GM21717 (cell line): ENCODE measurements around the gene DHX35.

ENCODE experiments used
- ATAC-seq: cut with Tn5 transposase; IDR thresholded peaks from one replicate; pipeline ENCODE4 v1.9.1; 2021; ENCODE audit warnings: mild to moderate bottlenecking, moderate library complexity; ENCODE audit not compliant: unreplicated experiment

The DHX35 gene

GRCh38 chr20:39052676-39053075, 90.5 kb downstream of the DHX35 start:
- ATAC-seq, result no peak

GRCh38 chr20:39057143-39057542, 95.0 kb downstream of the DHX35 start:
- ATAC-seq, result no peak

- ATAC-seq, result no peak
These were observed 95.8 kb downstream of the DHX35 start for GRCh38 chr20:39057911-39058310.

GRCh38 chr20:39059036-39059435, 96.9 kb downstream of the DHX35 start:
- no peak for ATAC-seq

DNA sequence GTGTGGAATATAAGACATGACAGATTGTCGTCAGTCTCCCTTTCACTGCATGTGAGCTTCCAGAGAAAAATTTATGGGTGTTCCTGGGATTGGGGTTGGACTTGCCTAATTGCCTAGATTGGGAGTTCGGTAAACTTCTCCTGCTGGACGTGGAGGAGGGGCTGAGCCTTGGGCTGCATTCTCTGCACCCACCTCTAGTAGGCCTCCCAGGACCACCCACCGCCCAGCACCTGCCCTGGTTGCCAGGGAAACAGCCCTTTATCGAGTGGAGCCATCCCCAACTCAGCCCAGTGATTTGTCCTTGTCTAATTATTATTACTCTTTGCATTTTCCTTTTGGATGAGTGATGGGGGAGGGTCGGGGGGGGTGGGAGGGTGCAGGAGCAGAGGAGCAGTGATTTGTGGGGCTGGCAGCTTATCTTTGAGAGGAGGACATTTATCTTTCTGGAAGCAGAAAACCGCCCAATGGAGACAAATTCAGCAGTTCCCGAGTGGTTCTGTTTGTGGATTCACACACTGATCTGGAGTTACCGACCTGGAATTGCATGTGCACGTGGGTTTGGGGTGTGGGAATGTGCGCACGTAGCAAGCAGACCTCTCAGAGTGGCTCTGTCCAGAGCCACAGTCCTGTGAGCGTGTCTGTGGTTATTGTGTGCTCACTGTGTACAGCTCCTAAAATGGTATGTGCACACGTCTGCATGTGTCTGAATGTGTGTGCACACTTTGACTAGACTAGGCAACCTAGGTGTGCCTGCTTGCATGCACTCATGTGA, 104.5 kb downstream of the DHX35 start:
- ATAC-seq, result no peak

DNA sequence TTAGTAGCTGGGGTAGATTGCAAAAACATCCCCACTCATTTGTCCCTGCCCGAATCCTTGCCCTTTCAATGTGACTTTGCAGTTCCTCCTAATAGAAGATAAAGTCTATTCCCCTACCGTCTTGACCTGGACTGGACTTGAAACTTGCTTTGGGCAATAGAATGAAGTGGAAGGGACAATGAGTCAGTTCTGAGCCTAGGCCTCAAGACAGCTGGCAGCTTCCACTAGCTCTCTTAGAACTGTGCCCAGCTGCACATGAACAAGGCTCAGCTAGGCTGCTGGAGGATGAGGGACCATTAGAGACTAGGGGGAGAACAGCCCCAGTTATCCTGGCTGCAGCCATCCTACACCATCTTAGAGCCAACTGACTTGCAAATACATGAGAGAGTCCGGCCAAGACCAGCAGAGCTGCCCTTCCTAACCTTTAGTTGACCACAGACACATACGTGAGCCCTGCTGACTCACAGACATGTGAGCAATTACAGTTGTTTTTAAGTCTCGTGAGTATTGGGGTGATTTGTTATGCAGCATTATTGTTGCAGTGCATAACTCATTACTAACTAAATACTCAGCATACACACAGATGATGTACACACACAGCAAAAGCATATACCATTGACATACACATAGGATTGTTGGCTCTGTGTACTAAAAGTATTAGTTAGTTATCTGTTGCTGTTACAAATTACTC, 105.5 kb downstream of the DHX35 start:
- no peak for ATAC-seq

GRCh38 chr20:39069976-39070375, 107.8 kb downstream of the DHX35 start:
- no peak for ATAC-seq

GRCh38 chr20:39070484-39071231, 108.5 kb downstream of the DHX35 start:
- no peak for ATAC-seq

DNA sequence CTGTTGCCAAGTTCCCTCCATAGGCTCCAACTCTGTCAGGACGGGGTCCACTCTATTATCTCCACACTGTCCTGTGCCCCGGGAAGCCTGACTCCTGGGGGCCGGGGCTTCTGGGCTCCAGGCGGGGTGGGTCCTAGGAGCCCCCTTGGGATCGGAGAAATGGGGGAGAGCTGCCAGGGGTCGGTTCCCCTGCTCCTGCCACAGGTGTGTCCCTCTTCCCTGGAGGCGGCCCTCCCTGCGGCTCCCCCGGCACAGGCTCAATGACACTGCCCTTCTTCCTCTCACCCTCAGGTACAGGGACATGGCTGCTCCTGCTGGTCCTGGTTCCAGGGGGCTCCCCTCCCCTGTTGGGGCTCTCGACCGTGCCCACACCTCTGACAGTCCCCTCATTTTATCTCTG, 110.0 kb downstream of the DHX35 start:
- no peak for ATAC-seq

GRCh38 chr20:39072653-39073052, 110.5 kb downstream of the DHX35 start:
- no peak for ATAC-seq

GRCh38 chr20:39075731-39076130, 113.6 kb downstream of the DHX35 start:
- ATAC-seq, result no peak

DNA sequence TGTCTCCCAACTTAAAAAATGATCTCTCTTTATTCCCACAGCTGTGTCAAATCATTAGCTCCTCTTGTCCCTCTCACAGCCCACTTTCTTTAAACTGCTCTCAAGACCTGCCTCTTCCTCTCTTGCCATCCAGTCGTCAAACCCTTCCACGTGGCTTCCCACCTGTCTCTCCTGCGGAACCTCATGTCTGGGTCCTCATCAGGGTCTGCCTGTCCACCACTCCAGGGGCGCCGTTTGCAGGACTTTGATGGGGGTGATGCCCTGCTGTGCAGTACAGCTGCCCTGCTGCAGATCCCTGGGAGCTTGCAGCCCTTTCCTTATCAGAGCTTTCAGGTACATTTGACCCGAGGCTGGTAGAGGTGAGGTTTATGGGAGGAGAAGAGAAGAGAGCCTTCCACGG, 114.8 kb downstream of the DHX35 start:
- no peak for ATAC-seq

DNA sequence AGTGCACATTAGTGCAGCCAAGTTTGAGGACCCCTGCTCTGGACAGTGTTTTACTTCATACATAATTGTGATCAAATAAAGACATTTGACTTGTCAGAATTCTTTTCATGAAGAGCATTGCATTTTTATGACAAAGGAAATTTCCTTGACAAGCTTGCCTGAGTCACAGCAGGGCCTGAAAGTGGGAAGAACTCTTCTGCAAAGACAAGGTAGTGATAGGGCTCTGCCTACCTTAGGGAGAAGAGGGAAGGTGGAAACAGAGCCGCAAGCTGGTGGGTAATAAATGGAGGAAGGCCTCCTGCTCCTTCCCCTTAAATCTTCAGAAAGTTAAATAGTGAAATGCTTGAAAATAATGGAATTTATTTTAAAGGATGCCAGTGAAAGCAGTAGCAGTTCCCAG, 118.2 kb downstream of the DHX35 start:
- ATAC-seq, result no peak

DNA sequence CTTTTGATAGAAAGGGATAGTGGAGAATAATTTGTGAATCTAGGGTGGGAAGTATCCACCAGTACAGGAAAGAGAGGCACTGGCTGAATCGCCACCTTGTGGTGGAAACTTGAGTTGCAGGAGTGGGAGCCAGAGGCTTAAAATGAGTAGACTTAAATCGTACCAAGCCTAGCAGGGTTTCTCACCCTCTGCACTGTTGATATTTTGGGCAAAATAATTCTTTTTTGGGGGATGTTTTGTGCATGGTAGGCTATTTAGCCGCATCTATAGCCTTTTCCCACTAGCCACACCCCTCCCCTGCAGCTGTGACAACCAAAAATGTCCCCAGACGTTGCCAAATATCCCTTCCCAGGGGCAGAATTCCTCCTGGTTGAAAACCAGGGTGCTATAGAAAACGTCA, 119.1 kb downstream of the DHX35 start:
- ATAC-seq, result no peak

GRCh38 chr20:39082622-39083398, 120.7 kb downstream of the DHX35 start:
- no peak for ATAC-seq

- ATAC-seq, result no peak
These were observed 121.6 kb downstream of the DHX35 start for GRCh38 chr20:39083761-39084160.

- ATAC-seq, result no peak
These were observed 126.9 kb downstream of the DHX35 start for GRCh38 chr20:39089029-39089428.
